Inflammatory macrophage treated with lipopolysaccharide for 1 hour (primary cell): ENCODE data around the gene LUC7L.
"Not testable (repeated sequence)": the region's sequence is repeated elsewhere in the genome, so short reads cannot be mapped to it uniquely, and the experiment has no call there.

Source experiments
- DNase-seq, 2 donors: peaks; one replicate each; pipeline ENCODE4 v3.0.0-alpha.2; 2020 to 2022

LUC7L gene

DNA sequence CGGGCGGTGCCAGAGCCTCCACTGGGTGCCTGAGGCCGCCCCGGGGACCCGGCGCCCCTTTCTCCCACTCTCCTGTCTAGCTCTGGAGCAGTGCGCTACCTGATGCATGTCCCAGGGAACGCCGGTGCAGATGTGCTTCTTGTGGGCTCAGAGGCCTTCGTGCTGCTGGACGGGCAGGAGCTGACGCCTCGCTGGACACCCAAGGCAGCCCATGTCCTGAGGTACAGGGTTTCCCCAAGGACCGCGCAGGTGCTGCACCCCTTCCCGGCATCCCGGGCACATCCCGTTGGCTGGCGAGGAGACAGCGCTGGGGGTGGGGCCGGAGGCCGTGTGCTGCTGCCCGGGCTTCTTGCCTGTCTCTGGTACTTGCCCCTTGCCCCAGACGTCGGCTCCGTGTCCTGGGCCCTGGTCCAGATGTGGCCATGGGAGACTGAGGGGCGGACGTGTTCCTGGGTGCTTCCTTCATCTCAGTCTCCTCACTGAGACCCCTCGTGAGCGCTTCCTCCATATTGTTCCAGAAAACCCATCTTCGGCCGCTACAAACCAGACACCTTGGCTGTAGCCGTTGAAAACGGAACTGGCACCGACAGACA lies 34.0 kb upstream of the LUC7L start:
- DNase-seq, result no peak

DNA sequence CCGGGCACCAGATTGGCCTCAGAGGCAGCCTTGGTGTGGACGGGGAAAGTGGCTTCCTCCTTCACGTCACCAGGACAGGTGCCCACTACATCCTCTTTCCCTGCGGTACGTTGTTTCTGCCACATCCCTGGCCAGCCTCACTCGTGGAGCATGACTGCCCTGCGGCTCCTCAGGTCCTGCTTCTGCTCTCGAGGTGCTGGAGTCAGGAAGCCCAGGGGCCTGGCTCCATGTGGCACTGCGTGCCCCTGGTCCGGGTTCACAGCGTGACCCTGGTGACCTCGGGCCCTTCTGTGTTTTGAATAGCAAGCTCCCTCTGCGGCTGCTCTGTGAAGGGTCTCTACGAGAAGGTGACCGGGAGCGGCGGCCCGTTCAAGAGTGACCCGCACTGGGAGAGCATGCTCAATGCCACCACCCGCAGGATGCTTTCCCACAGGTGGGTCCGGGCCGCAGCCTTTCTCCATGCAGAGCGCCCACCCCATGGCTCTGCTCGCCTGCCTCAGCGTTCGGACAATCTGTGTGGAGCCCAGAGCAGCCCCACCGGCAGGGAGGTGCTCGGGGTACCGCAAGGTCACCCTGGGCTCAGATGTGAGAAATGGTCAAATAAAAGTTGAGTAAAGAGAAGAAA lies 33.0 kb upstream of the LUC7L start:
- no peak for DNase-seq

DNA sequence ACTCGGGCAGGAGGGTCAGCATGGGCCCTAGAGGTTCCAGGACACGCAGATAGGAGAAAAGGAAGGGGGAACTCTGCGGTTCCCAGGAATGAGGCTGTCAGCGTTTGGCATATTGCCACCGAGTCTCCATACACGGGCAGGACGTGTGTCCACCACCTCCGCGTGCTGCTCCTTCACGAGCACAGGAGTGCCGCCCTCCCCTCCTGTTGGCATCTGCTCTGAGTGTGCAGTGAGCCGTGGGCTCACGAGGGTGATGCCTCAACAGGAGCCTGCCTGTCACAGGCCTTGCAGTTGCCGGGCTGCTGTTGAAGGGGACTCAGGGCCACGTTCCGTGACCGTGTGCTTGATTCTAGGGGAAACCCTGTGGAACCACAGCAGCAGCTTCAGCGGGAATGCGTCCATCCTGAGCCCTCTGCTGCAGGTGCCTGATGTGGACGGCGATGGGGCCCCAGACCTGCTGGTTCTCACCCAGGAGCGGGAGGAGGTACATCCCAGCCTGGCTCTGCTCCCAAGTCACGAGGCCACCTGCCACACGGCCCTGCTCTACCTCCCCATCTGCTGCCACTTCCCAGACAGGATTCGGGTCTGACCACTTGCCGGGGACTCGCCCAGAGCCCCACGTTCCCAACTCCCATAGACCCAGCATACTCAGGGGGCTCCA lies 31.9 kb upstream of the LUC7L start:
- no peak for DNase-seq

DNA sequence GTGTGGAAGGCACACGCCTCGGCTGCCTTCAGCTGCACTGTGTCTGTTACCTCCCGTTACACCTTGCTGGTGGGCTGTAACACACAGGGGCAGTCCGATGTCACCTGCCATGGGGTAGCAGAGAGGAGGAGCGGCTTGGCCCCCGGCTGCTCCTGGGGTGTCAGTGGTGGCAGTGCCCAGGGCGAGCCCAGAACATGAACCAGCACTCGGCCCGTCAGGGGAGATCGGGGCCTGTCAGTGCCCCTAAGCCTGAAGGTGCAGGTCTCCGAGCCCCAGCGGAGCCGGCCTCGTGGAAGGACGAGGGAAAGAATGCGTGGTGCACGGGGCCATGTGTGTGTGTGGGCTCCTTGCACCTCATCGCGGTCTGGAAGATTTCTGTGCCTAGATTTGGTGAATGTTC lies 31.1 kb upstream of the LUC7L start:
- DNase-seq, result no peak

DNA sequence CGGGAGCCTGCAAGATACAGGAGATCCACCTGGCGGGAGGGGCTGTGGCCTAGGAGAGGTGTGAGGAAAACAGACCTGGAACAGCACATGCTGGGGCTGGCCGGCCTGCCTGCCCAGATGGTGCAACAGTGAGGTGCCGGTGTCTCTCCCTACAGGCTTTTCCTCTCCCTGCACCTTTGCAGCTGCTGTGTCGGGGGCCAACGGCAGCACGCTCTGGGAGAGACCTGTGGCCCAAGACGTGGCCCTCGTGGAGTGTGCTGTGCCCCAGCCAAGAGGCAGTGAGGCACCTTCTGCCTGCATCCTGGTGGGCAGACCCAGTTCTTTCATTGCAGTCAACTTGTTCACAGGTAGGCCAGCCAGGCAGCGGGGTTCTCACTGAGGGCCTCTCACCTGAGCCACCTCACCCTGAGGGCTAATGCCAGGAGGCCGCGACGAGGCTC lies 30.6 kb upstream of the LUC7L start:
- no peak for DNase-seq

DNA sequence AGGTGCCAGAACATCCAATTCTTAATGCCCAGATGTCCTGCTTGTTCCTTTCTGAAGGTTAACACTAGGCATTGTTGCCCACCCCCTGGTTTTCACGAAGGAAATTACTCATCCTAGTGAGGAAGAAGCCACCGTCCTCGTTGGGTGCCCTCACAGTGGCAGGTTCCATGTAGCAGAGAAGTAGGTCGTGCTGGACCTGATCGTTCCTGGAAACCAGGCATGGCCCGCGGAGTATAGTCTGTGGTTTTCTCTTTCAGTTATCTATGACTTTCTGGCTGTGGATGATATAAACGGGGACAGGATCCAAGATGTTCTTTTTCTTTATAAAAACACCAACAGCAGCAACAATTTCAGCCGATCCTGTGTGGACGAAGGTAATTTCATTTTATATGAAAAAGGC lies 30.0 kb upstream of the LUC7L start:
- DNase-seq, result no peak

DNA sequence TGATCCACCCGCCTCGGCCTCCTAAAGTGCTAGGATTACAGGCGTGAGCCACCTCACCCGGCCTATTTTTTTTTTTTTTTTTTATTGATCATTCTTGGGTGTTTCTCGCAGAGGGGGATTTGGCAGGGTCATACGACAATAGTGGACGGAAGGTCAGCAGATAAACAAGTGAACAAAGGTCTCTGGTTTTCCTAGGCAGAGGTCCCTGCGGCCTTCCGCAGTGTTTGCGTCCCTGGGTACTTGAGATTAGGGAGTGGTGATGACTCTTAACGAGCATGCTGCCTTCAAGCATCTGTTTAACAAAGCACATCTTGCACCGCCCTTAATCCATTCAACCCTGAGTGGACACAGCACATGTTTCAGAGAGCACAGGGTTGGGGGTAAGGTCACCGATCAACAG lies 28.8 kb upstream of the LUC7L start:
- not testable (repeated sequence) for DNase-seq

DNA sequence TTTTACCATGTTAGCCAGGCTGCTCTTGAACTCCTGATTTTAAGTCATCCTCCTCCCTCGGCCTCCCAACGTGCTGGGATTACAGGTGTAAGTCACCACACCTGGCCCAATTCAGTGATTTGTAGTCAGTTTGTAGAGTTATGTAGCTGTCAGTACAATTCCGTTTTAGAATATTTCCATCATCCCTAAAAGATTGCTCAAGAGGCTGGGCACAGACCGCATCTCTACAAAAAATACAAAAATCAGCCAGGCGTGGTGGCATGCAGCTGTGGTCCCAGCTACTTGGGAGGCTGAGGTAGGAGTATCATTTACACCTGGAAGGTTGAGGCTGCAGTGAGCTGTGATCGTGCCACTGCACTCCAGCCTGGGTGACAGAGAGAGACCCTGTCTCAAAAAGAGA lies 25.9 kb upstream of the LUC7L start:
- DNase-seq, result no peak

DNA sequence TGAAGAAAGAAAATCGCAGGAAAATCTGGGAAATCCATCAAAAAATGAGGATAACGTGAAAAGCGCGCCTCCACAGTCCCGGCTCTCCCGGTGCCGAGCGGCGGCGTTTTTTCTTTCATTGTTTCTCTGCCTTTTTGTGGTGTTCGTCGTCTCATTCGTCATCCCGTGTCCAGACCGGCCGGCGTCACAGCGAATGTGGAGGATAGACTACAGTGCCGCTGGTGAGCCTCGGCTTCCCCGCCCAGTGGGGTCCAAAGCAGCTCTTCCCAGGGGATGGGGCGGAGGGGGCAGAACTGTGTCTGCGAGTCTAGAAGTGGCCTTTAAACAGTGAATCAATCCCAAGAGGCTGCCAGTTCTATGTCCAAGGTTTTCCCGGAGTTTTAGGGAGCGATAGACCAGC lies 25.2 kb upstream of the LUC7L start:
- no peak for DNase-seq

DNA sequence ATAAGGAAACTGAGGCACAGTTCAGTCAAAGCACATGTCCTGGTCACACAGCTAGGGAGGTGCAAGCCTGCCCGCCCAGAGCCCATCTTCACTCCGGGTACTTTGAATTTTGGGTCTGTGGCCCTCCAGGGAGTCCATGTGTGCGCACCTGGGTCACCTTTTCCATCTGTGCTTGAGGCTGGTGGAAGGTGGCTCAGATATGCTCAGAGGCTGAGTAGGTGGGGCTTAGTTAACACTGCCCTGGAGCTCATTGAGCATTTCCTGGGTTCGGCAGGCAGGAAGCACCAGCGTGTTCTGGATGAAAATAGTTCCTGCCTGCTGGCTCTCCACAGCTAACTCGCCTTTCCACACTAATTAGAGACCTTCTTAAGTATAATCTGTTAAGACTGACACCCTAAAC lies 24.6 kb upstream of the LUC7L start:
- no peak for DNase-seq

DNA sequence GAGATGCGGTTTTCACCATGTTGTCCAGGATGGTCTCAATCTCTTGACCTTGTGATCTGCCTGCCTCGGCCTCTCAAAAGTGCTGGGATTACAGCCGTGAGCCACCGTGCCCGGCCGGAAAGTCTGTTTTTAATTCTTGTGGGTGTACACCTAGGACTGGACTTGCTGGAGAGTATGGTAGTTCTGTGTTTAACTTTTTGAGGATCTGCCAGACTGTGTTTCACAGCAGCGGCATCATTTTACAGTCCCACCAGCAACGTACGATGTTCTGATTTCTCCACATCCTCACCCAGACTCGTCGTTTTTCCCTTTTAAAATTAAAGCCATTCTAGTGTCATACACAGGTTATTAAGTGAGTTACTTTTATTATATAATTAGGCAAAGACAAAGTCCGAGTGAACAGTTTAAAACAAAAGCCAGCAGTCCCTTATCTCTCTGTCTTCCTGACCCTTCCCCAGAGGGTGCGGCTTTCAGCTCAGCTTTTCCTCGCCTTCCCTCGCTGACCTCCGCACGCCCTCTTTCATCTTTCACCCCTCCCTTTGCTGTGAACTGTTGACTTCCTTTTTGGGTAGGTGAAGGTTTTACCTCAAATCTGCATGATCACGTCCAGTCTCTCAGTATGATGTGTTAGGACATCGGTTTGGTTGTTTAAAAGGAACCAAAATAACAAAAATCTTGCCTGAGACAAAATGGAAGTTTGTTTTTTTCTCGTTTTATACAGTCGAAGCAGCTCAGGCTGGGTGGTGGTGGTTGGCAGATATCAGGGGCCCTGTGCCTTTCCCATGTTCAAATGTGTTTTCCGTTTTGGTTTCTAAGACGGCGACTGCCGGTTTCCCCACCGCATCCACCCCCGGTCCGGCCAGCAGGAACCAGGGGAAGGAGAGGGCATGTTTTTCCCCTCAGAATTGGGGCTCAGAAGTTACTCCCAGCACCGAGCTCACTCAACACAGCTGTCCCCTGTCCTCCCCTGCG lies 23.4 kb upstream of the LUC7L start:
- DNase-seq, result peak; percentile 36 to 38

DNA sequence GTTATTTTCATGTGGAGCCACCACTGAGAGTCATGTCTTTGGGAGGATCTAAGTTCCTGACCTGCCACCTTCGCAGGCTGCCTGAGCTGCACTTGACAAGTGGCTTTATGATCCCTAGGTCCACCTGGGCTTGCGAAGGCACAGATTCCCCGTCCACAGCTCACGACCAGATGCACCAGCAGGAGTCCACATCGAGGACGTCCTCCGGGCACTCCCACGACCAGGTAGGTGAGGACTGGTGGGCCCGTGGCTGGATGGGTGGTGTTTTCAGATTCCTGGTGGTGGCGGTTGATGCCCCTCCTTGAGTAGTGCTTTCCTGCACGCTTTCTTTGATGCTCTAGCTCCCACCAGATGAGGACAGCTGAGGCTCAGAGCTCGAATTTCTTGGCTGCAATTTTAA lies 20.2 kb upstream of the LUC7L start:
- no peak for DNase-seq

DNA sequence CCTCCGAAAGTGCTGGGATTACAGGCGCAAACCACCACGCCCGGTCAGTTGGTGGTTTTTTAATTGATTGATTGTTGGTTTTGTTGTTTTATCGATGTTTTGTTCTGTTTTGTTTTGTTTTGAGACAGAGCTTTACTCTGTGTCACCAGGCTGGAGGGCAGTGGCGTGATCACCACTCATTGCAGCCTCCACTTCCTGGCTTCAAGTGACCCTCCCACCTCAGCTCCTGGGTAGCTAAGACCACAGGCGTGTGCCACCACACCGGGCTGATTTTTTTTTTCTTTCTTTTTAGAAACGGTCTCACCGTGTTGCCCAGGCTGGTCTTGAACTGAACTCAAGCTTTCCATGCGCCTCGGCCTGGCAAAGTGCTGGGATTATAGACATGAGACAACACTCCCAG lies 17.8 kb upstream of the LUC7L start:
- DNase-seq, result no peak

DNA sequence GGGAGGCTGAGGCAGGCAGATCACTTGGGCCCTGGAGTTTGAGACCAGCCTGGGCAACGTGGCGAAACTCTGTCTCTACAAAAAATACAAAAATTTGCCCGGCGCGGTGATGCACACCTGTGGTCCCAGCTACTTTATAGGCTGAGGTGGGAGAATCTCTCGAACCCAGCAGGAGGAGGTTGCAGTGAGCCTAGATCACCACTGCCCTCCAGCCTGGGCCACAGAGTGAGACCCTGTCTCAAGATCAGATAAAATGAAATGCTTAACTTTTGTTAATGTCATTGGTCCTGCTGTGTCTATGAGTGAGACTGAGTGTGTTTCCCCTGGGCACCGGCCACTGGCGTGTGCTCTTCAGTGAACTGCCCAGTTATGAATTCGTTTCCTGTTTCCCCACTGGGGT lies 15.9 kb upstream of the LUC7L start:
- no peak for DNase-seq

DNA sequence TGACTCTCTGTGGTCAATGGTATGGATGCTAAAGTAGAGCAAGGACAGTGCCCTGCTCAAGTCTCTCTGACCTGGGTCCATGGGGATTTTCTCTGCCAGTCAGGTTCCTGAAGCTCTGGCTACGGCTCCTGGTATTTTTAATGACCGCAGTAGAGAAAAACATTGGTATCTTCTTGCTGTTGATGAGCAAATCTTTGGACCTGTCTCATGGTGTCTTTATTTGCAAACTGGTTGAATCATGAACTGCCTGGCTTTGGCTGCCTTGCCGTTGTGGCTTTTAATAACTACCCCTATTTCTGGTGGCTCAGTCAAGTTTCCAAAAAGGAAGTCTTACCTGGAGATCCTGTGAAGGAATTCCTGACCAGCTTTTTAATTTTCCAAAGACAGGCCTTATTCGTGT lies 14.1 kb upstream of the LUC7L start:
- no peak for DNase-seq

DNA sequence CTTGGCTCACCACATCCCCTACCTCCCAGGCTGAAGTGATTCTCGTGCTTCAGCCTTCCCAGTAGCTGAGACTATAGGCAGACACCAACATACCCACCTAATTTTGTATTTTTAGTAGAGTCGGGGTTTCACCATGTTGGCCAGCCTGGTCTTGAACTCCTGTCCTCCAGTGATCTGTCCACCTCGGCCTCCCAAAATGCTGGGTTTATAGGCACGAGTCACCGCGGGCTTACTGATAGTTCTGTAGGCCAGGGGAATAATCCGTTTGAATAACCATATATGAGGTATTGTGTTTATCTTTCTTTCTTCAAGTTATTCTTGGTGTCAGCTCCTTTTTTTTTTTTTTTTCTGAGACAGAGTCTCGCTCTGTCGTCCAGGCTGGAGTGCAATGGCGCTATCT lies 13.0 kb upstream of the LUC7L start:
- DNase-seq, result no peak

DNA sequence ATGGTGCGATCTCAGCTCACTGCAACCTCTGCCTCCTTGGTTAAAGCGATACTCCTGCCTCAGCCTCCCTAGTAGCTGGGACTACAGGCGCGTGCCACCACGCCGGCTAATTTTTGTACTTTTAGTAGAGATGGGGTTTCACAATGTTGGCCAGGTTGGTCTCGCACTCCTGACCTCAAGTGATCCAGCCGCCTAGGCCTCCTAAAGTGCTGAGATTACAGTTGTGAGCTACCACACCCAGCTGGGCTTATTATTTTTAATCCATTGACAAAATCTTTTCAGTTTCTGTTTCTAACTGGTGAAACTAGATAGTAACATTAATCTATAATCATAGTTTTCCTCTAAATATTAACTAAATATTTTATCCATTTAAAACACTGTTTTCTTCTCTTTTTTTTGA lies 11.3 kb upstream of the LUC7L start:
- no peak for DNase-seq

DNA sequence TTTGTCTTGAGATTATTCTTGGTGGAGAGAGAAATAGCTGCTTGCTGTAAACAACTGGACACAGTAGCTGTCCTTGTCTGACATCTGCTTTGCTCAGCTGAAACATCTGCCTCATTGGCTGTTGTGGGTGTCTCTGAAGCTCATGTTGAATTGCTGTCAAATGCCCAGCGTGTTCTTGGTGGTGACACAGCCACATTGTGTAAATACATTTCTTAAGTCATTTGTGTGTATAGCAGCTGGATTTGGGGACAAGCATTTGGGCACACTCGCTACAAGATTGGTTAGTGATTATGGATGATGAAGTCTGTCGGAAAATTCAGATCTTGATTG lies 10.7 kb upstream of the LUC7L start:
- peak in 1 of 2 donors; percentile 3 for DNase-seq

DNA sequence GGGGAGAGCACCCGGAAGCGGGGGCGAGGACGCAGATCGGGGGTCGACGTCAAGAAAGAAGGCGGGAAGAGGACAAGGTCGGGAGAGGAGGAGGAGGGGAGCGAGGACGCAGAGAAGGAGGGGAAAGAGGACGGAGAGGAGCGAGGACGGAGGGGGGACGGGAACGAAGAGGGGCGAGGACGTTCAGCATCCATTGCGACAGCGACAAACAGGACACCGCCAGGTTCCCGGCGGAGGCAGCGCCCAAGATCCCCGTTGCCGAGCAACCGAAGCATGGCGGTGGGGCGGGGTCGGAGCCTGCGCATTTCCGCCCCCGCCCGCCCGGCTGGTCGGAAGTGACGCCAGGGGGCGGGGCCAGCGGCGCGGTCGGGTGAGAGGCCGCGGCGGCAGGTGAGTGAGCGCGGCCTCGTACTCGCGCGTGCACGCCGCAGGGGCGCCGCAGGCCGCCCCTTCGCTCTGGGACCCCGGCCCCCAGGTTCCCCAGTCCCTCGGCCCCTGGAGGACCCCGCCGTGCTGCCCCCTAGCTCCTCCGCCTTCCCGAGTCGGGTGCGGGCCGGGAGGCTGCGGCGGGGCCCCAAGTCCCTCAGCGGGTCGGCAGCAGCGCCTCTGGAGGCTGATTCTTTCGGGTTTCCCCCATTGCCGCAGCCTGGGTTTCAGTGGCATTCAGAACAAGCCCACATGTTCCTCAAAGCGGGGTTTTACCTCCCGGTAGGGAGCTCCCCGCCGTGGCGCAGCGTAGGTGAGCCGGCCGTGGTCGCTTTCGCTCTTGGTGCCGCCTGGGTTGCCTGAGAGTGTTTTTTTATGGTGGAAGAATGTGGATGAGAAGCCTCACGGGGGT lies 5.4 kb upstream of the LUC7L start, which contains the start of gene FAM234A:
Gene FAM234A (plus strand): TSS at position 354 of the 838 bp plus-strand sequence. CDS start 19,593 bp downstream, outside the sequence.
- peak; percentile 93 to 96 for DNase-seq

DNA sequence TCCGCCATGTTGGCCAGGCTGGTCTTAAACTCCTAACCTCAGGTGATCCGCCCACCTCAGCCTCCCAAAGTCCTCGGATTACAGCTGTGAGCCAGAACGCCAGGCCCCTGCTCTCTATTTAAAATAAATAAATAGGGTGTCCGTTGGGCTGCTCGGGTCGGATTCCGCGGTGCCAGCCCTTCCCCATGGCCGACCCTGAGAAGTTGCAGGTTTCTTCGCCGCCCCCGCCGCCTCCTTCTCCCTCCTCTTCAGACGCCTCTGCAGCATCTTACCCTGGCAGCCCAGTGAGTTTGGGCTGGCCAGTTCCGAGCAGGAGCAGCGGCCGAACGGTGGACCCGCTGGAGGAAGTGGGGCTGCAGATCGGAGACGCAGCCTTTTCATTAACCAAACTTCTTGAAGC lies 1.7 kb upstream of the LUC7L start:
- DNase-seq, result no peak

DNA sequence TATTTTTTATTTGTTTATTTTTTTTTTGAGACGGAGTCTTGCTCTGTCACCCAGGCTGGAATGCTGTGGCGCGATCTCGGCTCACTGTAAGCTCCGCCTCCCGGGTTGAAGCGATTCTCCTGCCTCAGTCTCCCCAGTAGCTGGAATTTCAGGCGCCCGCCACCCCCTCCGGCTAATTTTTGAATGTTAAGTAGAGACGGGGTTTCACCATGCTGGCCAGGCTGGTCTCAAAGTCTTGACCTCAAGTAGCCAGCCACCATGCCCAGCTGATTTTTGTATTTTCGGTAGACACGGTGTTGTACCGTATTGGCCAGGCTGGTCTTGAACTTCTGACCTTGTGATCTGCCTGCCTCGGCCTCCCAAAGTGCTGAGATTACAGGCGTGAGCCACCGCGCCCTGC lies 1.1 kb upstream of the LUC7L start:
- not testable (repeated sequence) for DNase-seq

DNA sequence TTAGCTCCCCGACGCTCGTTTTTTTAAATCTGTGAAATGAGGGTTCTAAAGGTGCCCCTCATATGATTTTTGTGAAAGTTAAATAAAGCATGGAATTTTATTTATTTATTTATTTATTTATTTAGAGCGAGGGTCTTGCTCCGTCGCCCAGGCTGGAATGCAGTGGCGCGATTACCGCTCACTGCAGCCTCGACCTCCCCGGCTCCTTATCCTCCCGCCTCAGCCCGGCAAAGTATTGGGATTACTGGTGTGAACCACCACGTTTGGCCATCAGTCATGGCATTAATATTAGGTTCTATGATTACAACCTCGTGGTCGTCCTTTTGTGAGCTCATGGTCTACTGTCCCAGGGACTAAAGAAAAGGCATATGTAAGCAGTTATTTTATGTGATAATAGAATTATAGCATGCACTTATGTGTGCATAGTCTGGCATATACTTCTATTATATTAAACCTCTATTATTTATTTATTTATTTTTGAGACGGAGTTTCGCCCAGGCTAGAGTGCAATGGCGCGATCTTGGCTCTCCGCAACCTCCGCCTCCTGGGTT lies 557 bp upstream of the LUC7L start:
- DNase-seq, result no peak
